Stimulated activated CD8-positive, alpha-beta memory T cell treated with anti-CD3 and anti-CD28 coated beads, Interleukin-12 subunit alpha, Interleukin-12 subunit beta, amount 100 ng/mL, for 24 hours (primary cell): Measurements from ENCODE around the gene WDR35.
"Not testable (repeated sequence)": the region's sequence is repeated elsewhere in the genome, so short reads cannot be mapped to it uniquely, and the experiment has no call there.

Experiments
- DNase-seq: peaks from one replicate; pipeline ENCODE4 v3.0.0-alpha.2; 2020; ENCODE audit errors: extremely low read depth

The WDR35 gene

GRCh38 chr2:19894134-19894792 is 95.6 kb downstream of the WDR35 start:
- DNase-seq = no peak

DNA sequence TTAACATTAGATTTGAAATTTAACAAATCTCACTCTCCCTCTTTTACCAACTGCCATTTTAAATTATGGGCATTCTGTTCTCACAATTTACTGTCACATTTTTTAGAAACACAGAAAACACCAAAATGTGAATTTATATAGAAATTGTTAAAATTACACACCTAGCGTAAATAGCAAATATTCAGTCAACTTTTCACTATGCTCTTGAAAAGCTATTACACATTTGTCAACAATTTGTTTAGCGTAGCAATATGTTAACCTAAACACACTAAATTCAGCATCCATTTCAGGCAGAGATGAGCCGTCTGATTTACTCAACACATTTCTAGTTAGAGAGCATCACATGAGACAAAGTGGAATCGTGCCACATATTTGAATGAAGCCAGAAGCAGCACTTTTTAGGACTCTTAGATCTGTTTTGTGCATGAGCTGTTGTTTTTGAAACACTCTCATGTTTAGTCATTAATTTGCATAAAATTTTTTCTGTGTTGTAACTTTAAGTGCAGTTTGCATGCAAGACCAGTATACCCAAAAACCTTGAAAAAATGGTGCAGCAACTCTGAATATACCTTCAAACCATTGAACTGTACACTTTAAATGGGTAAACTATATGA is 96.3 kb downstream of the WDR35 start:
- no peak for DNase-seq

DNA sequence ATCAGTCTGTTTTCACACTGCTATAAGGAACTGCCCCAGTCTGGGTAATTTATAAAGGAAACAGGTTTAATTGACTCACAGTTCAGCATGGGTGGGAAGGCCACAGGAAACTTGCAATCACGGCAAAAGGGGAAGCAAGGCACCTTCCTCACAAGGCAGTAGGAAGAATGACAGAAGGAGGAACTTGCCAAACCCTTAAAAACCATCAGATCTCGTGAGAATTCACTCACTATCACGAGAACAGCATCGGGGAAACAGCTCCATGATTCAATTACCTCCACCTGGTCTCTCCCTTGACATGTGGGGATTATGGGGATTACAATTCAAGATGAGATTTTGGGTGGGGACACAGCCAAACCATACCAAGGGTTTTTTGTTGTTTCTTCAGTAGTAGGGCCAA is 97.9 kb downstream of the WDR35 start:
- DNase-seq = not testable (repeated sequence)

DNA sequence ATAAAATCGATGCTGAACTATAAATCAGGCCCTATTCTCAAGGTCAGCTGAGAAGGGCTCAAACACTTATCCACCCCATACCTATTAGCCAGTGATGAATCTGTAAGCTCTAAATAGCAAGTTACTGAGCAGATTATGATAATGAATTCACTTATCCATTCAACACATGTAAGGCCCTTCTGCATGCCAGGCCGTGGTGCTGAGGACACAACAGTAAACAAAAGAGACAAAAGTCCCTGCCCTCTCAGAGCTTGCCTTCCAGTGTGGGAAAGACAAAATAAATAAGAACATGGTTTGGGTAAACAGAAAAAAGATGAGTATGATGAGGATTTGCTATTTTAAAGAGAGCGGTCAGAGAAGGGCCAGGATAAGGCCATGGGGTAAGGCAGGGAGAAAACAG is 99.8 kb downstream of the WDR35 start:
- DNase-seq = no peak

GRCh38 chr2:19888831-19889230 is 101.1 kb downstream of the WDR35 start:
- DNase-seq = no peak

- DNase-seq = no peak
Observed at GRCh38 chr2:19887510-19887909, 102.4 kb downstream of the WDR35 start.

- no peak for DNase-seq
Observed at GRCh38 chr2:19886261-19886660, 103.6 kb downstream of the WDR35 start.

GRCh38 chr2:19885791-19886190 is 104.1 kb downstream of the WDR35 start:
- DNase-seq = no peak

- DNase-seq = no peak
Observed at GRCh38 chr2:19883971-19884720, 105.8 kb downstream of the WDR35 start.

DNA sequence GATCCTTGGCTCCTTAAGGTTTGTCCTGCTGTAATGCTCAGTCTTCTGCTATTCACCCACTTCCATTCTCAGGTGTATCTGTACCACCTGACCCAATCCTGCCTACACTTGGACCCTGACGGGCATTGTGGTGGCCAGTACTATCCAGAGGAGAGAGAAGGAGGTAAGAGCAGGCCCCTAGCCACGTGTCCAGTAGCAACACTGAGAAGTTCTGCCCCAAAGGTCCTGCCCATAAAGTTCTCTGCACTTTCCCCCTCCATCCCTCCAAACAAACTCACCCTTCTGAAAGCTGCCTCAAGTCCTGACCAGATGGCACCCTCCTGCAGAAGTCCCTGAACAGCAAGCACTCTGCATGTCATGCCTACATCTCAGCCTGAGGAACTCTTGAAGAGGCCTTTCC is 106.4 kb downstream of the WDR35 start:
- DNase-seq = no peak

- no peak for DNase-seq
Observed at GRCh38 chr2:19882286-19882685, 107.6 kb downstream of the WDR35 start.

- DNase-seq = no peak
Observed at GRCh38 chr2:19881908-19882265, 108.0 kb downstream of the WDR35 start.

DNA sequence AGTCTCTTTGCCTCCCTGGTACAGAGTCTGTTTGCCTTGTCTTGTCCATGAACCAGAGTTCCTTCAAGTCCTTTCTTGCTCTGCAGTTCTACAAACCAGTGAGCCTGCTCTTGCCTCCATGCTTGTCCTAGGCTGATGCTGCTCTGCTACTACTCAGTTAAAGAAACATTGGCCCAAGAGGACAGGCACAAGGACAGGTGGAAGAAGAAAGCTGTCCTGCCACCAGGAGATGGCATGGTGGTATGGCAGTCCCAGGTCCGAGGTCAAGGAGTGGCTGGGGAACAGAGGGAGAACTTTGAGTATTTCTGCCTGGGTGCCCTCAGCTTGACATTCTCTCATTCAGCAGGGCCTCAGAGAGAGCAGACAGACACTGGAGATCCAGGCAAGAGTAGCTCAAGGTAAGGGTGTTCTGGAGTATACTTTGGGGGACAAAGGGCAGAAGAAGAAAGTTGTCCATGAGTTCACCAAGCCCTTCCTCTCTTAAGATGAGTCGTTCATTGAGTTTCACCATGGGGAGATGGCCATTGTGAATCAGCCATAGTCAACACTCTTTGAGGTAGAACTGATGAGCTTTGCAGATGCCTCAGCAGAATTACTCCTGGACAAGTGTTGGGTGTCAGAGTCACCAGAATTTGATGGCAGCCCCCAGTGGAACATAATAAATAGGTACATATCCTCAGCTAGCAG is 108.5 kb downstream of the WDR35 start:
- no peak for DNase-seq

DNA sequence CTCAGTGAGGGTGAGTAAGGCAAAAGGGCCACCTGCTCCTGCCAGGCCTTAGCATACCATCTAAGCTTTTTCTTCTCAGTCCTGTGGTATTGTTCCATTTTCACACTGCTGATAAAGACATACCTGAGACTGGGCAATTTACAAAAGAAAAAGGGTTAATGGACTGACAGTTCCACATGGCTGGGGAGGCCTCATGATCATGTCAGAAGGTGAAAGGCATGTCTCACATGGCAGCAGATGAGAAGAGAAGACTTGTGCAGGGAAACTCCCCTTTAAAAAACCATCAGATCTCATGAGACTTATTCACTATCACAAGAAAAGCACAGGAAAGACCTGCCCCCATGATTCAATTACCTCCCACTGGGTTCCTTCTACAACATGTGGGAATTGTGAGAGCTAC is 109.7 kb downstream of the WDR35 start:
- DNase-seq = not testable (repeated sequence)

DNA sequence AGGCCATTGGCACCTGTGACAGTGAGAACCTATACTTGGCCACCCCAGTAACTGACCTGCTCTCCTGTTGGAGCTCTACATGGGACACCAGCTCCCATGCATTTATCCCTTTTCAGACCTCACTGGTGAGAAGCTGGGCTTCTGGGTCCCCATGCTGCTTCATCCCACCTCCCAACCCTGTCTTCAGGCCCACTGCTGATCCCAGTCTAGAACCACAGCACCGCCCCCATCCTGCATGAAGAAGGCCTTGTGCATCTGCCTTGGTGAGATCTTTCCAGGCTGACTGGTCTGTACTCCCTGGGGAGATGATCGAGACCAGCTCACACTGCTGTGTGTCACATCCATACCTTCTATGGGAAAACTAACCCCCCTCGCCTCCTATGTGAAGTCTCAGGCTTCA is 110.8 kb downstream of the WDR35 start:
- DNase-seq = no peak

- DNase-seq = no peak
Observed at GRCh38 chr2:19878268-19879046, 111.4 kb downstream of the WDR35 start.

- no peak for DNase-seq
Observed at GRCh38 chr2:19876751-19877150, 113.2 kb downstream of the WDR35 start.

DNA sequence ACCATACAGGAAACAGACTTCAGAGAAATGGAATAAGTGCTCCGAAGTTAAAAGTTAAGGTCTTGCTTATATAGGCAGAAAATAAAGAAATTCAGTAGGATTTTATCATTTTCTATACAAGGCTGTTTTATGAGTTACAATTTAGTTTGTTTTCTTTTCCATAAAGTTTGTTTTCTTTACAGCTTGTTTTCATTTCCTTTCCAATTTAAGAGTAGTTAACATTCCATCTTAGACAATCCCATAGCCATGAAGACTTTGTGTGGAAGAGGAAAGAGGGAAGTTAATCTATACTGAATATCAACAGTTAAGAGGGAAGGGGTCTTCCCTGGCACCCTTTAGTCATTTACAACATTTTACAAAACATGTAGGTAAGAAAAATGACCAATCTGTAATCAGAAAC is 114.6 kb downstream of the WDR35 start:
- DNase-seq = no peak

GRCh38 chr2:19874726-19875125 is 115.2 kb downstream of the WDR35 start:
- no peak for DNase-seq

DNA sequence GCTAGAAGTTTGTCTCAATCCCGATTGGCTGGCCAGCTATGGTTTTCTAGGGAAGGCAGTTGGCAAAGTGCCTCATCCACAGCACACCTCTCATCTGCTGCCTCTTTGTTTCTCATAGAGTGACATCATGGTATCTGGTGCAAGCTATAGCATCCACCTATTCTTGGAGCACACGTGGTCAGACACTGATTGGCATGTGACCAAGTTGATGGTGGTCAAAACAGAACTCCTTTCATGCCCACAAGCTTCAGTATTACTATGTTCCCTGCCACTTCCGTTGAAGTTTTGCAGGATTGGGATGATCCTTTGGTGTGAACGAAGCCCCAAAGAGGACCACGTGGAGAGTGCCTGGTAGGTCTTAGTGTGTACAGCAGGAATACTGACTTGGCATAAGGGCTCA is 116.9 kb downstream of the WDR35 start:
- no peak for DNase-seq

GRCh38 chr2:19872302-19872701 is 117.6 kb downstream of the WDR35 start:
- no peak for DNase-seq

DNA sequence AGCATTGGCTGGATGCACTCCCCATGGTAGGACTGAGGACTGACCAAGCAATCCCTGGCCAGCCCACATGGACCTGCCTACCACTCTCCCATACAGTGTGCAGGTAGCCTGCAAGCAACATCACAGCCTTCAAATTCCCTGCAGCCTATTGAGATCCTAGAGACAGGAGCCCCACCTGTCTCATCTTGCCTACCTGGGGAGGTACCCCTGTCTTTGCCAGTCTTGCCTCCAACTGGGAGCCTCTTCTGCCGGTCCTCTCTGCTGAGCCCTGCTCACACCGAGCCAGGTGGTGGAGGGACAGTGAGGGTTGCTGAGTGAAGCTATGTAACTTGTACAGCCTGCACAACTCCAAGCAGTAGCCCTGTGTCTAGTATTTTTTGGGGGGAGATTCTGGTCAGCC is 118.1 kb downstream of the WDR35 start:
- no peak for DNase-seq
